AG10803 (cell line): ENCODE data around the gene TMF1.

Experiments used
- DNase-seq: peaks from one replicate; pipeline ENCODE4 v3.0.0; 2010; ENCODE audit warnings: low read depth
- H3K4me3 ChIP-seq: 2 replicates; pipeline ENCODE4 v1.5.1; 2011; ENCODE audit warnings: mild to moderate bottlenecking, low read length, control low read depth
- CTCF ChIP-seq: conservative IDR thresholded peaks from 2 replicates; pipeline ENCODE4 v1.5.1; 2011; ENCODE audit warnings: mild to moderate bottlenecking, low read length, control low read depth, inconsistent platforms

TMF1 gene

DNA sequence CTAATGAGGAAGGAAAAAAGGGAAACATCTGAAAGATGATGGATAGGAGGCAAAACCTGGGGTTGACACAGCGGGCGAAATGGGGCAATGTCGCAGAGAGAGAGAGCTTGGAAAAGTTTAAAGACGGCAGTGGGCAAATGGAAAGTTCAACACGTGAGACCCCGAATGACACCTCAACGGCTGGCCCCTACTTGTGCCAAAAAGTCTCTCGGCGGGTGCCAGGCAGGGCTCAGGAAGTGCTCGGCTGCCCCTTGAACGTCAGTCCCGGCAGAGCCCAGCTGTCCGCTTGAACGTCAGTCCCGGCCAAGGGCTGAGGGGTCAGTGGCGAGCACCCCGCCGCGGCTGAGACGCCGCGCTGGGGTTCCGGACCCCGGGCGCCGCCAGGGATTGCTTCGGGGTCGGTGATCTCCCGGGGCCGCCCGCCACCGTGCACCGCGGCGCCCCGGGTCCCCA lies 39.3 kb downstream of the TMF1 start:
- peak; percentile 19 for TF ChIP-seq CTCF
- peak; percentile 58 for DNase-seq

DNA sequence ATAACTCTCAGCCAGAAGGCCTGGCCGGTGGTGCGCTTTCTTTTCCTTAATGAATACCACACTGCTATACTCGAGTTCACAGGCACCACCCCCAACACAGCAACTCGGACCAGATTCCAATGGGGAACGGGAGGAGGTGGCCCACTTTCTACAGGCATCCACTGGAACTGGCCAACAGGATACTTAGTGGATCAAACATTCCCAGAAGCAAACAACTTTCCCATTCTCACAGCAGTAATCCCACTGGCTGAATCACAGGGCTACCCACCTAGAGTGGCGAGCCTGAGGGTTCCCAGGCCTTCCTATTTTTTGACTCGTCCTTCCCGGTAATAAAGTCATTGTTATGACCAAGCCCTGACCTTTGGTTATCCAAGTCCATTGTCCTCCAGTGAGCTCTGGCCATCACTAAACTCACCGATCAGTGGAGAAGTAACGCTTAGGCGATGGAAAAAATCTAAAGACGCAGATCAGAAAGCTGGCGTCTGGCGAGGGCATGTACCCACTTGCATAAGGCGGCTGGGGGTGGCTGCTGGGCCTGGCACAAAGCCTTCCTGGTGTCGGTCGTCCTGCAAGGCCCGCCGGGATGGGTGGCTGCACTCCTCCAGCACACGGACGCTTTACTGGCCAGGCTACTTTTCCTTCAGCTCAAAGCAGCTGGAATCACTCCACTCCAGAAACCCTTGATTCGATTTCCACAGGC lies 39.9 kb downstream of the TMF1 start:
- H3K4me3 ChIP-seq: peak overlapping the region; percentile 78
- DNase-seq: peak; percentile 87
- no peak for TF ChIP-seq CTCF

More for the DNA sequence above, 39.3 kb downstream of the TMF1 start:
- H3K4me3 ChIP-seq: peak overlapping the region; percentile 78

DNA sequence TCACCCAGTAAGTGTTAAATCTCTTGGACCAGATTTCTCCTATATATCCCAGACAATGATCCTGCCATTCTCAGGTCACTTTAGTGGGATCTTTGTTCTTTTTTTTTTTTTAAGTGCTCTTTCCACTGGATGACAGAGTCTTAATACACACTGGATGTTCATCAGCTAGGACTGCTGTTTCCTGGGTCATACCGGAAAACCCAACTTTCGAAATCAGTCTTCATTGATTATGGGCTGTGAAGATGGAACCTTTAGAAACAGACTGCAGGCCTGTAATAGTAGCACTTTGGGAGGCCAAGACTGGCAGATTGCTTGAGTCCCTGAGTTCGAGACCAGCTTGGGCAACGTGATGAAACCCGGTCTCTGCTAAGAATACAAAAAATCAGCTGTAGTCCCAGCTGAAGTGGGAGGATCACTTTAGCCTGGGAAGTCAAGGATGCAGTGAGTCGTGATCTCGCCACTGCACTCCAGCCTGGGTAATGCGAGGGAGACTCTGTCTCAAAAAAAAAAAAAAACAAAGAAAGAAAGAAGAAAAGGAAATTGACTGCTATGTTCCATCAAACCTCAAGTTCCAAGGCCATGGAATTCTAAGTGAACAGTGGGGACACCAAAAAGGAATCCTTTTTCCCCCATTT lies 40.9 kb downstream of the TMF1 start:
- TF ChIP-seq CTCF: no peak
- peak; percentile 38 for DNase-seq
- H3K4me3 ChIP-seq: peak overlapping the region; percentile 3; the same call in 1 of the 2 replicates

DNA sequence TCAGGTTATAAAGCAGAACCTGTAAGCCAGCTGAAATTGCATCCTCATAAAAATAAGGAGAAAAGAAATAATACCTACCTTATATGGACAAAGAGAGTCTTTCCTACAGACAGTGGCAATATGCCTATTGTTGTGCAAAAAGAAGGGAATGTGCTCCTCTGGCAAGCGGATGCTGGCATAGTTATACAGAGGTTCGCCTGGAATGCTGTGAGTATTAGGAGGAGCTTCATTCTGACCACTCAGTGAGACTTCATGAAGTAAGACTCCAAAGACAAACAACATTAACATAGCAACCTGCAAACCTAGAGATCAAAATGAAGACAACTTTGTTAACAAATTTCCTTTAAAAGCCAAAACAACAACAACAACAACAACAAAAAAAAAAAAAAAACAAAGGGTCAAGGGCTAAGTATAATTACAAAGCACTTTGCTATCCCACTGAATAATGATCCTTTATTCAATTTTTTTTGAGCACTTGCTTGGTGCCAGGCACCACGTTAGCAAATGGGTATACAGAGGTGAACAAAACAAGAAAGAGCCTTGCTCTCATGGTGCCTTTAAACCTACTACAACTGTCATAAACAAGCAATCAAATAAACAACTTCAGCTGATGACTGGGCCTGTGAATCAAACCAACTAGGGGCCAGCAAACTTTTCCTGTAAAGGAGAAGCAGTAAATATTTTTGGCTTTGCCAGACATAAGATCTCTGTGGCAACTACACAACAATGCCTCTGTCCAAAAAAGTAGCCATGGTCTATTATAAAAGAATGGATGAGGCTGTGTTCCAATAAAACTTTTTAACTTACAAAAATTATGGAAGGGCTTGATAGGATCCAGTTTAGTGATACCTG lies 42.3 kb downstream of the TMF1 start:
- DNase-seq: peak; percentile 99
- no peak overlapping the region for H3K4me3 ChIP-seq

DNA sequence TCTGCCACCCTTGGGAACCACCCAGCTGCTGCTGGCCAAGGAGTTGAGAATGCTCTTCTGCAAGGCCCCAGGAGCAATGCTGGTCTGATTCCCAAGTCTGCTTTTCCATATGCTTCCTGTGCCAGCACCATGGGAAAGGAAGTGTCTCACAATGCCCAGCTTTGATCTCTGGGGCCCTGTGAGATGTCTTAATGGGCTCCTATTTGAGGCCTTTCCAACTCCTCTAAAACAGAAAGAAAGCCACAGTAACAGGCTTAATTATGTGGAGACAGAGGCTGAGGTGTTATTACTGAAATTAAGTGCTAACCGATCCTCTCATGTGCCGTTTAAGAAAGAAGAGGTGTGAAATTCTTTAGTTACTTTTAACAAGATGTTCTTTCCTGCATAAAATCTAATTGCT lies 43.2 kb downstream of the TMF1 start:
- H3K4me3 ChIP-seq: no peak overlapping the region
- no peak for TF ChIP-seq CTCF
- peak; percentile 66 for DNase-seq

More for the DNA sequence above, 42.3 kb downstream of the TMF1 start:
- no peak for TF ChIP-seq CTCF

DNA sequence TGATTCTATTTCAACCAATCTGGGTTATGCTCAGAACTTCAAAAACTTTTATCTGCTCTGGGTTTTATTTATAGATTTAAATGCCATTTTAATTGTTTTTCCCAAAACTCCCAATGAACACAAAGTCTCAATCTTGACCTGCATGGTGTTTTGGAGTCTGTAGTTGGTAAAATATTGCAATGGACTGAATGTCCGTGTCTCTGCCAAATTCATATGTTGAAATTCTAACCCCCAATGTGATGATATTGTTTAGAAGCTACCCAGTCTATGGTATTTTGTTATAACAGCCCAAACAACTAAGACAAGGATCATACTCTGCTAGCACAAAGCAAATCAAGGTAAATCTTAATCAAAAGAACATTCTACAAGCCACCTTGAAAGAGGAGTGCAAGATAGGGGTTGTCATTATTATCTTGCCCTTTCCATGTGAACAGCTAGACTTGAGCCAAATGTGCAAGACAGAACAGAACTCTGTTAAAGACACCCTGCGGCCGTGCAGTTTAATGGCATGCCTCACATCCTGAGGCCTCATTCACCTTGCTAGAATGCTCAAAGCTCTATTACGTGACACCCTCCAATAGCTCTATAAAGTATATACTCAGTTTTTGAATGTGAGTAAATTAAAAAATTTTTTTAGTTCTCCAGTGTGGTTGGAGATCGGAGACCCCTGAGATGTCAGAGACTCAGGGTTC lies 46.2 kb downstream of the TMF1 start:
- no peak overlapping the region for H3K4me3 ChIP-seq
- no peak for TF ChIP-seq CTCF
- no peak for DNase-seq
